Stomach (tissue), 9 donors: ENCODE data around the gene ZNF296. TPM values are rescaled to one million over a fixed set of nuclear protein-coding genes. Genes with fewer than 3 reads are reported as not detected.

ENCODE experiments used
- DNase-seq, 2 donors: peaks; one replicate each; pipeline versions ENCODE4 v3.0.0 to v3.0.0-alpha.2; 2013 to 2019
- H3K27ac ChIP-seq, 5 donors: fragments of 200-600 bp in 4 of 5; sonication (generic) in 4 of 5; one replicate each; pipeline ENCODE4 v1.5.1; 2013 to 2019; ENCODE audit warnings: mild to moderate bottlenecking in 1 of 5, moderate library complexity in 1 of 5
- H3K27me3 ChIP-seq, 3 donors: fragments of 200-600 bp; sonication (generic); one replicate each; pipeline ENCODE4 v1.5.1; 2017 to 2019; ENCODE audit warnings: mixed run types in 1 of 3
- H3K36me3 ChIP-seq, 4 donors: fragments of 200-600 bp; sonication (generic); 1 replicate in 3 of 4; 2 replicates in 1 of 4; pipeline ENCODE4 v1.5.1; 2016 to 2019
- H3K4me1 ChIP-seq, 4 donors: fragments of 200-600 bp; sonication (generic); one replicate each; pipeline ENCODE4 v1.5.1; 2016 to 2019
- H3K4me3 ChIP-seq, 4 donors: fragments of 200-600 bp; sonication (generic) in 3 of 4; one replicate each; pipeline ENCODE4 v1.5.1; 2016 to 2019; ENCODE audit warnings: mild to moderate bottlenecking in 1 of 4
- H3K9me3 ChIP-seq, 4 donors: fragments of 200-600 bp; sonication (generic); one replicate each; pipeline ENCODE4 v1.5.1; 2016 to 2019
- CTCF ChIP-seq, 7 experiments: fragments of 450-650 bp in 4 of 7; fragments of 200-600 bp in 3 of 7; sonication (generic) in 3 of 7; IDR thresholded peaks; one replicate each; pipeline ENCODE4 v1.5.1; 2016 to 2019; ENCODE audit warnings: antibody characterized with exemption in 7 of 7, control low read depth in 2 of 7, mild to moderate bottlenecking in 1 of 7
- EP300 ChIP-seq: sonication (generic); formaldehyde crosslinking; IDR thresholded peaks from one replicate; pipeline ENCODE4 v1.6.1; 2017; ENCODE audit warnings: antibody characterized with exemption
- POLR2A ChIP-seq, 4 donors: fragments of 450-650 bp; IDR thresholded peaks; one replicate each; pipeline ENCODE4 v1.6.1; 2016; ENCODE audit warnings: antibody characterized with exemption in 4 of 4, control low read depth in 2 of 4, mild to moderate bottlenecking in 1 of 4, moderate library complexity in 1 of 4
- POLR2AphosphoS5 ChIP-seq, 3 donors: sonication (generic); formaldehyde crosslinking; IDR thresholded peaks; one replicate each; pipeline ENCODE4 v1.6.1; 2016; ENCODE audit warnings: antibody characterized with exemption in 3 of 3
- WGBS, 5 donors: extraction: QIAGEN DNeasy Blood & Tissue Kit in 3 of 5; methylation state at CpG; one replicate each; pipeline versions ENCODE4 v1.1.5 to v1.1.7; 2013 to 2018; 5-methylcytosine and 5-hydroxymethylcytosine counted together
- intact Hi-C: fragments of 100-400 bp; cut with DNase I; formaldehyde crosslinking; loops from one replicate; pipeline ENCODE4 v1.15.1; 2023; ENCODE audit warnings: low total_unique reads
- polyA plus RNA-seq, 3 donors: library from polyadenylated mRNA; stranded (reverse); fragments of 200-250 nt; gene quantifications; one replicate each; pipeline ENCODE4 v1.2.3, GENCODE V29; 2013
- total RNA-seq, 5 donors: library from RNA; depleted of rRNA; stranded (reverse); fragments of >200 nt; gene quantifications; one replicate each; pipeline versions ENCODE4 v1.1.0 to v1.2.3, GENCODE V29; 2014 to 2016
- donor health status: healthy with polysubstance abuse.
- donor health status: Bipolar disorder and iron deficiency.
- donor health status: healthy.

The ZNF296 gene
- total and polyA plus RNA-seq, 8 donors: 0.45 to 13.4 (median 5.0) TPM; not detected in 1

GRCh38 chr19:45103156-45103507, 26.9 kb upstream of the ZNF296 start:
- DNase-seq: peak in 1 of 2 donors; percentile 65
- TF ChIP-seq EP300 (no peak), POLR2AphosphoS5 (IDR thresholded peaks at IDR 0.05) (no peak), POLR2A (IDR thresholded peaks at IDR 0.05) (no peak), CTCF (IDR thresholded peaks at IDR 0.05) (no peak)

GRCh38 chr19:45102481-45102880, 26.2 kb upstream of the ZNF296 start:
- TF ChIP-seq POLR2A (IDR thresholded peaks at IDR 0.05) (no peak), EP300 (no peak), CTCF (IDR thresholded peaks at IDR 0.05) (no peak), POLR2AphosphoS5 (IDR thresholded peaks at IDR 0.05) (no peak)
- Histone ChIP-seq H3K4me3 (no peak overlapping the region), H3K36me3 (no peaks in the 10 kb centered on the region), H3K27ac (peak overlapping the region; percentile 17 to 94 (median 87)), H3K27me3 (no peaks in the 10 kb centered on the region), H3K9me3 (no peaks in the 10 kb centered on the region), H3K4me1 (peaks cover 81 to 92% (median 88%) of the 10 kb centered on the region in 4 donors)
- intact Hi-C loops: no loop called here
- WGBS, 5 donors: 91 to 96% (median 94%) methylated on average over 6 to 7 of the region's 7 CpGs
- no peak for DNase-seq

More at GRCh38 chr19:45103156-45103507, 26.9 kb upstream of the ZNF296 start:
- no peaks in the 10 kb centered on the region for H3K36me3 ChIP-seq
- H3K4me3 ChIP-seq: no peak overlapping the region
- intact Hi-C loops: no loop called here
- no peaks in the 10 kb centered on the region for H3K27me3 ChIP-seq
- no peaks in the 10 kb centered on the region for H3K9me3 ChIP-seq
- peak overlapping the region; percentile 17 to 94 (median 87) for H3K27ac ChIP-seq
- WGBS, 5 donors: 39 to 48% (median 45%) methylated on average over 9 to 15 of the region's 15 CpGs
- peaks cover 75 to 92% (median 81%) of the 10 kb centered on the region in 4 donors for H3K4me1 ChIP-seq

- DNase-seq: no peak
- H3K4me1 ChIP-seq: peaks cover 88 to 96% (median 94%) of the 10 kb centered on the region in 4 donors
- 57 to 72% (median 67%) methylated on average over 7 to 8 of the region's 8 CpGs for WGBS, 5 donors
- no peak for TF ChIP-seq POLR2AphosphoS5 (IDR thresholded peaks at IDR 0.05)
- TF ChIP-seq EP300: no peak
- TF ChIP-seq CTCF (IDR thresholded peaks at IDR 0.05): no peak
- no peak for TF ChIP-seq POLR2A (IDR thresholded peaks at IDR 0.05)
- no peak overlapping the region for H3K4me3 ChIP-seq
- no peaks in the 10 kb centered on the region for H3K9me3 ChIP-seq
- peak overlapping the region; percentile 82 to 94 (median 87) for H3K27ac ChIP-seq
- intact Hi-C loops: no loop called here
- no peaks in the 10 kb centered on the region for H3K27me3 ChIP-seq
- no peaks in the 10 kb centered on the region for H3K36me3 ChIP-seq
These were observed 25.5 kb upstream of the ZNF296 start for GRCh38 chr19:45101806-45102205.

GRCh38 chr19:45100846-45101252, 24.6 kb upstream of the ZNF296 start:
- Histone ChIP-seq H3K9me3 (no peaks in the 10 kb centered on the region), H3K4me3 (no peak overlapping the region), H3K36me3 (no peaks in the 10 kb centered on the region), H3K27ac (peak overlapping the region; percentile 82 to 94 (median 87)), H3K4me1 (peaks cover 98 to 100% (median 100%) of the 10 kb centered on the region in 4 donors), H3K27me3 (no peaks in the 10 kb centered on the region)
- intact Hi-C loops: no loop called here
- 32 to 60% (median 44%) methylated on average over 8 of the region's 8 CpGs for whole genome bisulfite sequencing, 5 donors
- peak in 1 of 2 donors; percentile 71 for DNase-seq
- TF ChIP-seq CTCF (IDR thresholded peaks at IDR 0.05): no peak
- TF ChIP-seq EP300: no peak
- no peak for TF ChIP-seq POLR2AphosphoS5 (IDR thresholded peaks at IDR 0.05)
- no peak for TF ChIP-seq POLR2A (IDR thresholded peaks at IDR 0.05)
